ENCODE results near the gene HS6ST1.

The HS6ST1 gene

DNA sequence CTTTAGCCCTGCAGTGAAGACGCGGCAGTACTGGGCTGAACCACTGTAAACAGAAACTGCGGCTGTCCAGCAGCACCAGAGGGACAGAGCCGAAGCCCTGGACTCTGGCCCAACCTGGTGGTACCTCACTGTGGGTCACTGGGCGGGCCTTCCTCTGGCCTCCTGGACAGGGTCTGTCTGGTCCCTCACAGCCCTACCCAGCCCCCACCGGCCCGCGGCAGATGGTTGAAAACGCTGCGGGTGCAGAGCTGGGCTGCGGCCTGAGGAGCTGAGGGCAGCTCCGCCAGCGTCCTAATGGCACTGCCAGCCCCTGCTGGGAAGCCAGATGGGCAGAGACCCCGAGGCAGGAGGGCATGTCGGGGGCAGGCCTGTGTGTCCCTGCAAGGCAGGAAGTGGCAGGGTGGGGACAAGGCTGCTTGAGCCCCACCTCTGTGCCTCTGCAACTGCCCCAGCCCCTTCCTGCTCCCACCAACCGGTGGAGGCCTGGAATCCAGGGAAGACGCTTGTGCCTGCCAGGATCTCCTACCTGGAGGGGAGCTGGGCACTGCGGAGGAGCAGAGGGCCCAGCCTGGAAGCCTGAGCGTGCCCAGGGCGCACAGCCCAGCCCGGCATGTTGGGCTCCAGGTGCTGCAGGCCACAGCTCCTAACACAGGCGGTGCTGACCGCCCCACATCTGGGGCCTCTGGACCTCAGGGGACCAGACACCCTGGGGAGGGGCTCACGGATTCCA is 36.3 kb downstream of the HS6ST1 start:
- no peak for DNase-seq (ENCODE audit: low spot score)

DNA sequence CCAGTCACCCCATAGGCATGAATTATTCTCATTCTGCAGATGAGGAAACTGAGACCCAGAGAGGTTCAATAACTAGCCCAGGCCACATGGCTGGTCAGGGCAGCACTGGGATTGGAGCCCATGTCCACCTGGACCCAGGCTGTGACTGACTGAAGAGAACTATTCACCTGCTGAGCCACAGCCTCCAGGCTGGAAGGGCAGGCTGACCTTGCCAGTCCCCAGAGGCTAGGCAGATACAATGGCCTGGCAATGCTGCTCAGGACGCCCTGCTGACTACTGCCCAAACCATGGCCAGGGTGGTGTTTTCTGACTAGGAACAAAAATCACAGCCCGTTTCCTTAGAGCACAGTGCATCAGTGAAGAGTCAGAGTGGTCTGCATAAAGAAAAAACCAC is 36.8 kb downstream of the HS6ST1 start:
- DNase-seq (ENCODE audit: low spot score), result no peak

DNA sequence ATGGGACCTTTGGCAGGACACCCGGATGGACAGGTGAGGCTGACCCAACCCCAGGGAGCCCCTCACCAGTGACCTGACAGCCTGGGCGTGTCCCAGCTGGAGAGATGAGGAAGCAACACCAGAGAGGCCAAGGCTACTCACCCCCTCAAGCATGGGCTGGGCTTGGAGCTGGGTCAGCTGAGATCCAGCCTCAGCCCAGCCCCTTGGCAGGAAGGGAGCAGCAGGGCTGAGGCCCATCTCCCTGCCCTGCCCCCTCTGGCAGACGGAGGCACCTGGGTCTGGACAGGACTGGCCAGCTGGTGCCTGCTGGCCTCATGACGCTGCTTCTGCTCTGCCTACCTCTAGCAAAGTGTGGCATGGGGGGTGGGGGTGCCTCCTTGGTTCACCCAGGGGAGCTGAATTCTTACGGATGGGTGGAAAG is 37.8 kb downstream of the HS6ST1 start:
- DNase-seq (ENCODE audit: low spot score), result no peak

DNA sequence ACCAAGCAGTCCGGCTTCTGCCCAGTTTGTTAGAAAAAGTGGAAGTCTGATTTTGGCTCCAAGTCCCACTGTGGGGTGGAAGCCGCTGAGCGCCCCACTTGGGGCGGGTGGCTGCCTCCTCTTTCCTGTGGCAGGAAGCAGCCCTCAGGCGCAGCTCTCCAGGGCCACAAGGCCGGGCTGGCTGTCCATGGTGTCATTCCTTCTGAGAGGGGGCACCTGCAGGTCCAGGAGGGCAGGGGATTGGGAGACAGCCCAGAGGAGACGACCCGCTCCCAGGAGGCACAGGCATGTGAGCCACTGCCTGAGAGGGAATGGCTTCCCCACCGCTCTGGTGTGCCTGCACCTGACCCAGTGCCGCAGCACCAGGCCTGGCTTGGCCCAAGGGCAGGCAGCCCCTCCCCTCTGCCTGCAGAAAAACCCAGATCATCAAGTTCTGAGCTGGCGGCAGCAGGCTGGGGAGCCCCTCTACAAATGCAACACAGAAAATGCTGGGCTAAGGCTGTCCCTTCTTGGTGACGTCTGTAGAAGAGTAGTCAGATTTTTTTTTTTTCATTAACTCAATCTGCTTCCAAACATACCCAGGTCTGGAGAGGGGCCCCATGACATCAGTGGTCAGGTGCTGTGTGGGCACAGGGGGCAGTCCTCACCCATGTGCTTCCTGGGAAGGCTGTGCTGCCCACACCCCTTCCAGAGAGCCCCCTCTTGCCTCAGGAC is 38.4 kb downstream of the HS6ST1 start:
- DNase-seq (ENCODE audit: low spot score), result no peak

DNA sequence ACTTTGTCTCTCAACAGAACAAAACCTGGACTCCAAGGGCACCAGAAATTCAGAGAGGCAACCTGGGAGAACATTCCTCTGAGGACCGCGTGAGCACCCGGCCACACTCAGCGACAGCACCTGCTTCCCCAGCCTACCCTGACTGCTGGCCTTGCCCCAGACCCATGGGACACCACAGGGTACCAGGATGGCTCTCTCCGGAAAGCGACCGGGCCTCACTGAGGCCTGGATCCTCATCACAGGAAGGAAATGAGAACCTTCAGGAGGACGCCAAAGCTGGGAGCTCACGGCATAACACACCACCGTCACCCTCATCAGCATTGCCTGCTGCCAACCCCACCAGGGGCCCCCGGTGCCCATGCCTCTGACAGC is 38.9 kb downstream of the HS6ST1 start:
- no peak for DNase-seq (ENCODE audit: low spot score)

DNA sequence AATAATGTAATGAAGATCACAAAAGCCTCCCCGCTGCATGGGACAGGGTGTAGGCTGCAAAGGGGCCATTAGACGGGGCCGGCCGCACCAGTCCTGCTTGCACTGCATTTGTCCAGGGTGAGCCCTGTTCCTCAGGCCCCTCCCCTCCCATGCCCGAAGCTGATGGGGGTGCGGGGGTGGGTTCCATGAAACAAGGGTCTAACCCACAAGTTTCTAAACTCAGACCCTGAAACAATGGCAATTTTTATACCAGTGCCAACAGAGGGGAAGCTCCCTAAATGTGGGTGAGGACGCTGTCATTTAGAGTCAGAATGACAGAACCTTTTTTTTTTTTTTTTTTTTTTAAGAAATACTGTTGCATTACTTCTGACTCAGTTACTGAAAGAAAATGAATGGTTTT is 39.7 kb downstream of the HS6ST1 start:
- DNase-seq (ENCODE audit: low spot score), result no peak

DNA sequence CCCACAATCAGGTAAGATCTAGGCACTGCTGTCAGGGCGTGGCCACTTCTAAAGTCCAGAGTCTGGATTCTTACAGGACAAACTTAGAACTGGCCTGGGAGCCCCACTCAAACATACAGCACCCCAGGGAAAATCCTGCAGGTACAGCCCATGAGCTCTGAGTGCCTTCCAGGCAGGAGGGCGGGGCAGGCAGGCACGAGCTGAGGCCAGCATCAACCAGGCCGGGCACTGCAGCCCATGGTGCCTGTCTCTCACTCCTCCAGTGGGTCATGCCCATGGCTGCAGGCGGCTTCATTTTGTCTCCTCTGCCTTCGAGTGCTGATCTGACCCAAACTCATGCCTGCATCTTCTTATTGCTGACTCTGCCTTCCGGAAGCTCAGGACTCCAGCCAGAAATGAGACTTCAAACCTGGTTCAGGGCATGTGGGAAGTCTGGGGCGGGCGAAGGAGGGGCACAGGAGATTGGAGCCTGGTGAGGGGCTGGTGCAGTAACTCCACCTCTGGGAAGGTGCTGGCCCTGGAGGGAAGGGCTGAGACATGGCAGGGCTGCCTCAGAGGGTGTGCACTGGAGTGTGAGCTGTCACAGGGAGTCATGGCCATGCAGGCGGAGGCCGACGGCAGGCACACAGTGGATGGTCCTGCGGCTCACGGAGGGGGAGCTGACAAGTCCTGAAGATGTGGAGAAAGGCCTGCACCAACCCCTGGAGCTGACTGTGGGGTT is 40.5 kb downstream of the HS6ST1 start:
- no peak for DNase-seq (ENCODE audit: low spot score)

DNA sequence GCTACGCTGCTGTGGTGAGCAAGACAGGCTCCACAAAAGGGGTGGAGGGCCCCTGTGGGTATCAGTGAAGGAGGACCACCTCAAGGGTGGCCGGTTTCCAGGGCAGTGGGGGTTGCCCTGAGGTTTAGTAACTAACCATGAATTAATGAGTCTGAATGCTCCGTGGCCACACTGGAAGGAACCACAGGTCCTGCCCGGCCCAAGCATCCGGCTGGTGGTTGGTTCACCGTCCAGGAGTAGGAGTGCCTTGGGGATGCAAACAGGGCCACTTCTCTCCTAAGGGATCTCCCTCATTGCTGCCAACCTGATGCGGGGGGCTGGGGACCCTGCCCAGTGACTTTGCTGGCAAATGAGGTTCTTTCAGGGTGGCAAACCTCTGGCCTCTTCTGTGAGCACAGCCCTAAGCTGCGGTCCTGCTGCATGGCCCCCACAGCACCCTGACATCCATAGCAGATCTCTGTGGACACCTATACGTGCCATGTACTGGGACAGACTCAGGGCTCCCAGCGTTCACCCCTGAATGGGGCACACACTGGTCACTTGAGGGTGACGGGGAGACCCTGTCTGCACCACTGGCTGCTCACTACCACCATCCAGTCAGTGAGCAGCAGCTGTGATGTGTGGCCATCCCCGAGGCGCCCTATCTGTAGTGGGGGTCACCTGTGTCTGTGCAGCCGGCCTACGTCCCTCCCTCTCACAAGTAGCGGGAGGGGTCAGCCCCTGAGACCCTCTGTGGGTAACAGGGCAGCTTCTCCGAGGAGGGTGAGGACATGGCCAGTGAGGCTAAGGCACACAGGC is 41.6 kb downstream of the HS6ST1 start:
- DNase-seq (ENCODE audit: low spot score), result no peak

DNA sequence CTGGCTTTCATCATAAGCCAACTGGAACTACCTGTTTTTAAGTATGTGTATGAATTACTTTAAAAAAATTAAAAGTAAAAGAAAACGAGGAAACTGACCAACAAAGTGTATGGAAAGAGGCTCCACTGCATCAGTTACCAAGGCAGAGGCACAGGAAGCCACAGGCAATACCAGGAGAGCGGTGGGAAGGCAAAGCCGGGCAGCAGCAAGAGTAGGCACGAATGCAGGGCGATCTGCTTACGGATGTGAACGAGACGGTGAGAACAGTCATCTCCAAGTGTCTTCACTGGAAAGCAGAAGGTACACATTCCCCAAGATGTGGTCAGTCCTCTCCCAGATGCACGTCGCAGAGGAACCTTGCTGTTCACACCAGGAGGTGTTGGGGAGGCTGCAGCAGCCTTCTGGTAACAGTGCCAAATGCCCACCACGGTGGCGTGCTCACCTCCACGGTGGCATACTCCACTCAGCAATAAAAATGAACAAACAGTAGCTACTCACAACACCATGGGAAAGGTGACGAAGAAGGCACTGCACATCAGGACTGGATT is 43.1 kb downstream of the HS6ST1 start:
- no peak for DNase-seq (ENCODE audit: low spot score)

DNA sequence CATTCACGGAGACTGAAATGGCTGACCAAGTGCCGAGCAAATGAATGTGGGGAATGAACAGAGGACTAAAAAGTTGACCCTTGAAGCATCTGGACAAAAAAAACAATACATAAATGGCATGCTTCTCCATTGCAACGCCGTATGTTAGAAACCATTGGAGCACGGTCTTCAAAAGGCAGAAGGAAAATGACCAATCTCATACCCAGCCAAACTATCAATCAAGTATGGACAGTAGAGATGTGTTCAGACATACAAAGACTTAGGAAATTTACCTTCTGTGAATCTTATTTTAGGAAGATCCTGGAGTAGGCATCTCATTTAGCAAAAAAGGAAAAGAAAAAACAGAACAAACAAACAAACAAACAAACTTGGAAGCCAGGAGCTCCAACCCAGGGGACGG is 44.5 kb downstream of the HS6ST1 start:
- no peak for DNase-seq (ENCODE audit: low spot score)

DNA sequence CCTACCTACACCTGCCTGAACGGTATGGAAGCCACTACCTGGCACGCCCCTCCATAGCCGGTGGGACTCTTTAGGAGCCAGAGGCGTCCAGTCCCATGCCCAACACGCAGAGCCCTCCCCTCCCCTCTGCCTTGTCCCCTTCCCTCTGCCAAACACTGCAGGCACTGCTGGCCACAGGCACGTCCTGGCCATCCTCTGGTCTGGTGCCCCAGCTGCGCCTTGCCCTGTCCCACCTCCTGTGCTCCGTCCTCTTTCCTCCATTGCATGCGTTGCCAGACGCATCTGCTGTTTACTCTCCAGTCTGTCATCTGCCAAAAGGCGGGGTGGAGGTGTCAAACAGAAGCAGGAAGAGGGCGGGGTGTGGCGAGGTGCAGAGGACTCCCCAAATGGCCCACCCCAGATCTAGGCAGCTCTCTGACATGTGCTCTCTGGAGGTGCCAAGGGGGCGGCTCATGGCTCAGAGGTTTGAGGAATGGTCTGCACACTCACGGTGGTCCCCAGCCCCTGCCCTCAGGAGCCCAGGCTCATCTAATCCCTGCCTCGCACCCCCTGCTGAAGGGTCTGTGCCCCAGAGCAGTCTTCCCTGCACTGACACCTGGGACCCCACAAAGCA is 45.1 kb downstream of the HS6ST1 start:
- peak; percentile 44 for DNase-seq (ENCODE audit: low spot score)

DNA sequence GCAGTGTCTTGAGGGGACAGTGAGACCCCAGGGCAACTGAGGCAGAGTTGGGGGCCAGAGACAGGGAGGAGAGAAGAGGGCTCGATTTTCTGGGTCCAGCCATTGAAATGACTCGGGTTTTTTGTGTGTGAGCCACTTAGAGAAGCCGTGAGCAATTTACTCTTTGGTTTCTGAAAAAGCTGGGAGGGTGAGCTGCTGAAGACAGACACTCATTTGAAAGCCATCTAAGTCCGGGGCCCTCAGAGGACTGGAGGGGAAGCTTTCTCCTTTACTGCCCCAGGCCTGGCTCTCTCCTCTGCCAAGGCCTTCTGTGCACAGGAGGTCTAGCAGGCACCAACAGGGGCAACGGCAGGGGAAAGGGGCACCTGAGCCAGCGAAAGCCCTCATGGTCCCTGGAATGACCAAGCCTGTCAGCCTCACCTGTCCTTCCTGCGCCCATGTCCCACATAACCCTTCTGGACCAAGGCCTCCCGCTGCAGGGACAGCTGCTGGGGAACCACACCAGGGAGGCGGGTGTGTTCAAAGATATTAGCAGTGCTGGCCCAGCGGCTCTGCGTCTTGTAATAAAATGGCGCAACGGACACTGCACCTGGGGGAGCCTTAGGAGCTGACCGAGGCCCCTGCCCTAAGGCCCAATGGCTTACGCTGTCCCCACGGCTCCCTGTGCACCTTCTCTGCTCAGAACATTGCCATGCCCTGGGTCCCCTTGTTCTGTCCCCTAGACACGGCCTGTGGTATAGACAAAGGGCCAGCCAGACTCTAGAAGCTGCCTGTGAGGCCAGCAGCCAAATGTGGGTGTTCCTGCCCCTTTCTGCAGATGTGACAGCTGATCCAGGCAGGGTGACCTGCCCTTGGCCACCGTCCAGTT is 45.8 kb downstream of the HS6ST1 start:
- no peak for DNase-seq (ENCODE audit: low spot score)

DNA sequence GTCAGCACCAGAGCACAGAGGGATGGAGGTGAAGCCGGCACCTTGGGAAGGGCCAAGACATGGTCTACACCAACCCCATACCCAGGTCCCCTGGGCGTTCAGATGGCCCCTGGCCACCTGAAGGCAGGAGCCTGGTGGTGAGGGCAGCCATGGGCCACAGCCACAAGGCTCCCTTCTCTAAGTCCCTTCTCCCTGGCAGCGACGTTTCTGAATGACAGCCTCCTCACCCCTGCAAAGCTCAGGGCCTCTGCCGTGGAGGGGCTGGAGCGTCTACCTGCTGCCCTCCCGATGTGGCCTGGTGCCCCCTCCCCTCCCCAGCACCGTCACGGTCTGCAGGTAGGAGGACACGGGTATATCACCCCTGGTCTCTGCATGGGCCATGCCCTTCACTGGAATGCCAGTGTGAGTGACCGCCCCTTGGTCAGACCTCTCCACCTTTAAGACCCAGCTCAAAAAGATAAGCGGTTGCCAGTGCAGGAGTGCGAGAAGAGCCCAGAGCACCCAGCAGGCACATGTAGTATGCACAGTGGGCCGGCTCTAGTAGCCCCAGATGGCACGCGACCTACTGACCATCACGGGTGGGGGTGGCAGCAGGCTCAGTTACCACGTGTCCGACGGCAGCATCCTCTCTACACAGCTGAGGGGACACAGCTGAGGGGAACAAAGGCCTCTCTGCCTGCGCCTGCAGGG is 46.6 kb downstream of the HS6ST1 start:
- DNase-seq (ENCODE audit: low spot score), result no peak

DNA sequence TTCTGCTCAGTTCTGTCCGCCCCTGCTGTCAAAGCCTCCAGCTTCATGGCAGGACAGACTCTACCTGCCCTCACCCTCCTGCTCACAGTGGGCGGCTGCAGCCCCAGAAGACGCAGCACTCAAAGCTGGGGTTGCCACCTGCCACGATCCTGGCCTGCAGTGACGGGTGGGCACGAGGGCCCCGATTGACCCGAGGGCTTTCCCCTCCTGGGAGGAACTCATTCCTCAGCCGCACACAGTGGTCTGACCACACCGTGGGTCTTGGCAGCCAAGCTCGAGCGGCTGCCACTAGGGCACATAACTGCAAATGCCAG is 47.1 kb downstream of the HS6ST1 start:
- DNase-seq (ENCODE audit: low spot score), result no peak

DNA sequence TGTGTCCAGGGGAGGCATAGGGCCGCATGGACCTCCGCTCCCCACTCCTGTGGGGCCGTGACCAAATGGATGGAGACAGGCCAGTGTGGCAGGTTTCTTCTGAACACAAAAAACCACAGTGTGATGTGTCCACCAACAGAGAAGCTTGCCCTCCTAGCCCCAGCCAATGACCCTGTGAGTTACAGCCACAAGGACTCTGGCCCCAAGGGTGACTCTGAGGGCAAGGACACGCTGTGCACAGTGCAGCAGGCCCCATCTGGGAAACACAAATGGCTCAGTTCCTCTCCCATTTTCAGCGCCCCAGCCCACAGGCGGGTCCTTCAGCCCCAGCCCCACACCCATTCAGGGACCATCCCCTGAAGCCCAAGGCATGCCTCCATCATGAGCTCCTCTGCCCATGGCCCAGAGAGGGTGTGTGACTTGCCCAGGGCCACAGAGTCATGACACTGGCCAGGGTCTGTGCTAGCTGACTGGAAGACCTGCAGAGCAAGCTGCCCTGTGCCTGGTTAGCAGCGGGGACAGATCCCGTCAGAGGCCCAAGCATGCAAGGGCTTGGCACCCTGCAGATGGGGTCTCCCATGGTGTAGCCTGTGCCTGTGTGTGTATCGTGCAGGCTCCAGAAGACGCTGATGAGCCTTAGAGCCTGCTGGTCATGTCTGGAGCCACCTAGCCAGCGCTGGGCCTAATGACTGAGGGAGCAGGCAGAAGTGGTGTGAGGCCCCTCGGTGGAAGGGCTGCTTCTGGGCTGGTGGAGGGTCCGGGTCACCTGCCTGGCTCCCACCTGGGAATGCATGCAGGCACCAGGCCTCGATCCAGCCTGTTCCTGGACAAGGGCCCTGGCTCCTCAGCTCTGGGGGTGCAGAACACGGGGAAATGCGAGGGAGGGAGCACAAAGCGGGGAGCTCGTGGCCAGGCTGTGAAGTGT is 47.7 kb downstream of the HS6ST1 start:
- no peak for DNase-seq (ENCODE audit: low spot score)

DNA sequence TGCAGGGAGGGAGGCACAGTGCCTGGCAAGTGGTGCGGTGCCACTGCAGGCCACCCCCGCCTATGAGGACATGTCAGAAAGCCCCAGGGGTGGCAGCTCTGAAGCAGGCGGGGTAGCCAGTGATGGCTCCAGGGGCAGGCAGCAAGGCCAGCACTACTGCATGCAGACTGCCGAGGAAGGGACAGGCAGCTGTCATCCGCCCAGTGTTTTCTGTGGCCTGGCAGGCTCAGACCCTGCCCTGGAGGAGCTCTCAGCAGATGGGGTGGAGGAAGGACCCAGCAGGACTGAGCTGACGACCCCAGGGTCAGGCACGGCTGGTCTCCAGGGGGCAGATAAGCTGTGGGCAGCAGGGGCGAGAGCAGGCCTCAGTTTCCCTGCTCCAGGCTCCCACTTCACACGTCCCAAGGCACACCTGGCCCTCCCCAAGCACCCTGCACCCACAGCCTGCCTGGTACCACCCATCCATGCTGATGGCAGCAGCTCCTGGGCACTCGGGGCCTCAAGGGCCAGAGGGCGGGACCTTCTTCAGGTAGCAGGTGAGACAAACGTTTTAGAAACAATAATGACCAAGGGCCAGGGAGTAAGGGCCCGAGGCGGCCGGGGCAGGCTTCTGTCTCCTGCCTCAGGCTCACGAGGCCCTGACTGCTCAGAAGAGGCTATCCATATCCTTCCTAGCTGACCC is 48.5 kb downstream of the HS6ST1 start:
- DNase-seq (ENCODE audit: low spot score), result no peak

DNA sequence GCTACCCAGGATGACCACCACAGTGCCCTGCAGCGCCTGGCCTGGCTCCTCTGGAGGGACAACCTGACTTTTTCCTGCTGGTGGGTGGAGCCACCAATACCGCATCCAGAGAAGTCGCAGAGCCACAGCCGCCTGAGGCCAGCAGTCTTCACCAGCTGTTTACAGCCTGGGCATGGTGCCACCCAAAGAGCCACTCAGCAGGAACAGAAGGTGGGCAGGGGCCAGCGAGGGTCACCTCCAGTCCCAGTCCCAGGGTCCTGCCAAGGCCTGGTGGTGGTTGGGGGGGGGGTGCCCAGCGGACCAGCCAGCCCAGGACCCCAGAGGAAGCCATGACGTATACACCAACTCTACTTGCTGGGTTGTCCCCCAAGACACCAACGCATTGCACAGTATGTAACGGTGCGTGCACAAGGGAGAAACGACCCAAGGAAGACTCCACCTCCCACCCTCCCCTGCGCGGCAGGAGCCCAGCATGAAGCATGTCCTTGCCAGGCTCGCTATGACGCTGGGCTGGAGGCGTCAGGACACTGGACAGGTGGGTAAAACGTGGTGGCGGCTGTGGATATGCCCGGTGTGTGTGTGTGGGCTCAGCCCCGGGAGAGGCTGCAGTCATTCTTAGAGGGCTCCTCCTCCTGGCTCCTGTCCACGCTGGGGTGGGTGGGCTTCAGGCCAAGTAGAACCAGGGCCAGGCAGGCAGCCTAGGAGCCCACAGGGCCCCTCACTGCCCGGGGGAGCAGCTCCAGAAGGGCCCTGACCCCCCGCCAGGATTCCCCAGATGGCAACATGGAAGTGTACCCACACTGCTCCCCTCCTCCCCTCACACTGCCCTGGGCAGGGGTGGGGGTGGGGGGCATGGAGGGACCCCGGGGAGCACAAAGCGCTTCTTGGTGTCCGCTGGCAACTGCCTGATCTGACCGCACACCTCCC is 49.3 kb downstream of the HS6ST1 start:
- DNase-seq (ENCODE audit: low spot score), result no peak

Measured in CD4-positive, alpha-beta T cell treated with Interleukin-15 for 4 hours (primary cell).